ENCODE measurements around the gene CDYL2.
"Not testable (repeated sequence)": the region's sequence is repeated elsewhere in the genome, so short reads cannot be mapped to it uniquely, and the experiment has no call there.

GRCh38 chr16:80786561-80786960 lies 17.8 kb downstream of the CDYL2 start:
- not testable (repeated sequence) for TF ChIP-seq CTCF (IDR thresholded peaks at IDR 0.05); POLR2A (IDR thresholded peaks at IDR 0.05); POLR2AphosphoS5 (IDR thresholded peaks at IDR 0.05); EP300 (IDR thresholded peaks at IDR 0.05; ENCODE audit: low read depth)
